ENCODE results near the gene MSL2. TPM values are rescaled to one million over a fixed set of nuclear protein-coding genes. Genes with fewer than 3 reads are reported as not detected.

Gene MSL2
- total RNA-seq, 1 donor from 2014 or later: 44.7 TPM

GRCh38 chr3:136186846-136187245, 9.3 kb downstream of the MSL2 start:
- Mint-ChIP-seq H3K27me3 (ENCODE audit: unreplicated experiment) (no peaks in the 10 kb centered on the region), H3K27ac (ENCODE audit: unreplicated experiment) (no peak overlapping the region), H3K36me3 (ENCODE audit: low read depth, unreplicated experiment) (no peaks in the 10 kb centered on the region), H3K4me3 (ENCODE audit: unreplicated experiment) (peak overlapping the region; percentile 53), H3K4me1 (ENCODE audit: unreplicated experiment) (peaks cover 33% of the 10 kb centered on the region), H3K9me3 (ENCODE audit: unreplicated experiment) (no peaks in the 10 kb centered on the region)
- TF ChIP-seq CTCF (IDR thresholded peaks at IDR 0.05; ENCODE audit: unreplicated experiment): no peak
- DNase-seq (ENCODE audit: low spot score): no peak

GRCh38 chr3:136186344-136186743, 9.8 kb downstream of the MSL2 start:
- H3K4me3 Mint-ChIP-seq (ENCODE audit: unreplicated experiment): no peak overlapping the region
- no peaks in the 10 kb centered on the region for H3K36me3 Mint-ChIP-seq (ENCODE audit: low read depth, unreplicated experiment)
- H3K4me1 Mint-ChIP-seq (ENCODE audit: unreplicated experiment): peaks cover 33% of the 10 kb centered on the region
- H3K27me3 Mint-ChIP-seq (ENCODE audit: unreplicated experiment): no peaks in the 10 kb centered on the region
- no peak overlapping the region for H3K27ac Mint-ChIP-seq (ENCODE audit: unreplicated experiment)
- H3K9me3 Mint-ChIP-seq (ENCODE audit: unreplicated experiment): no peaks in the 10 kb centered on the region
- DNase-seq (ENCODE audit: low spot score): no peak
- TF ChIP-seq CTCF (IDR thresholded peaks at IDR 0.05; ENCODE audit: unreplicated experiment): no peak

GRCh38 chr3:136184703-136185102, 11.4 kb downstream of the MSL2 start:
- peaks cover 26% of the 10 kb centered on the region for H3K4me1 Mint-ChIP-seq (ENCODE audit: unreplicated experiment)

GRCh38 chr3:136181741-136182140, 14.4 kb downstream of the MSL2 start:
- no peak for DNase-seq (ENCODE audit: low spot score)

More at GRCh38 chr3:136184703-136185102, 11.4 kb downstream of the MSL2 start:
- no peaks in the 10 kb centered on the region for H3K9me3 Mint-ChIP-seq (ENCODE audit: unreplicated experiment)
- no peak overlapping the region for H3K27ac Mint-ChIP-seq (ENCODE audit: unreplicated experiment)
- no peak for TF ChIP-seq CTCF (IDR thresholded peaks at IDR 0.05; ENCODE audit: unreplicated experiment)
- no peaks in the 10 kb centered on the region for H3K27me3 Mint-ChIP-seq (ENCODE audit: unreplicated experiment)
- H3K36me3 Mint-ChIP-seq (ENCODE audit: low read depth, unreplicated experiment): no peaks in the 10 kb centered on the region
- no peak for DNase-seq (ENCODE audit: low spot score)
- H3K4me3 Mint-ChIP-seq (ENCODE audit: unreplicated experiment): no peak overlapping the region

GRCh38 chr3:136177876-136178275, 18.3 kb downstream of the MSL2 start:
- Mint-ChIP-seq H3K36me3 (ENCODE audit: low read depth, unreplicated experiment) (no peaks in the 10 kb centered on the region), H3K27ac (ENCODE audit: unreplicated experiment) (no peak overlapping the region), H3K4me3 (ENCODE audit: unreplicated experiment) (no peak overlapping the region), H3K9me3 (ENCODE audit: unreplicated experiment) (no peaks in the 10 kb centered on the region), H3K27me3 (ENCODE audit: unreplicated experiment) (no peaks in the 10 kb centered on the region), H3K4me1 (ENCODE audit: unreplicated experiment) (peaks cover 14% of the 10 kb centered on the region)
- DNase-seq (ENCODE audit: low spot score): no peak
- no peak for TF ChIP-seq CTCF (IDR thresholded peaks at IDR 0.05; ENCODE audit: unreplicated experiment)

More at GRCh38 chr3:136181741-136182140, 14.4 kb downstream of the MSL2 start:
- H3K36me3 Mint-ChIP-seq (ENCODE audit: low read depth, unreplicated experiment): no peaks in the 10 kb centered on the region
- H3K4me1 Mint-ChIP-seq (ENCODE audit: unreplicated experiment): peaks cover 16% of the 10 kb centered on the region
- H3K4me3 Mint-ChIP-seq (ENCODE audit: unreplicated experiment): no peak overlapping the region
- H3K27me3 Mint-ChIP-seq (ENCODE audit: unreplicated experiment): no peaks in the 10 kb centered on the region
- no peak for TF ChIP-seq CTCF (IDR thresholded peaks at IDR 0.05; ENCODE audit: unreplicated experiment)
- no peaks in the 10 kb centered on the region for H3K9me3 Mint-ChIP-seq (ENCODE audit: unreplicated experiment)
- H3K27ac Mint-ChIP-seq (ENCODE audit: unreplicated experiment): no peak overlapping the region
